Adrenal gland (tissue), 12 donors: Measurements from ENCODE around the gene CISTR. TPM values are rescaled to one million over a fixed set of nuclear protein-coding genes. Genes with fewer than 3 reads are reported as not detected.

ENCODE experiments used
- DNase-seq, 7 donors: peaks; one replicate each; pipeline ENCODE4 v3.0.0-alpha.2; 2019 to 2020
- H3K27ac ChIP-seq, 5 donors: fragments of 200-600 bp; sonication (generic) in 4 of 5; 1 replicate in 3 of 5; 2 replicates in 2 of 5; pipeline versions ENCODE4 v1.5.1 to v1.8.0; 2016 to 2020; ENCODE audit warnings: mild to moderate bottlenecking in 1 of 5
- H3K27me3 ChIP-seq: fragments of 200-600 bp; 2 replicates; pipeline ENCODE4 v1.8.0; 2021
- H3K36me3 ChIP-seq, 2 donors: fragments of 200-600 bp; replicated peaks in 1 of 2; 1 replicate in 1 of 2; 2 replicates in 1 of 2; pipeline versions ENCODE4 v1.5.1 to v1.8.0; 2018 to 2022
- H3K4me1 ChIP-seq, 2 donors: fragments of 200-600 bp; replicated peaks in 1 of 2; 1 replicate in 1 of 2; 2 replicates in 1 of 2; pipeline versions ENCODE4 v1.5.1 to v1.8.0; 2018 to 2021
- H3K4me3 ChIP-seq, 4 donors: fragments of 200-600 bp; sonication (generic) in 3 of 4; one replicate each; pipeline ENCODE4 v1.5.1; 2016 to 2018
- H3K9me3 ChIP-seq, 3 donors: fragments of 200-600 bp; sonication (generic) in 1 of 3; replicated peaks in 1 of 3; 1 replicate in 2 of 3; 2 replicates in 1 of 3; pipeline versions ENCODE4 v1.5.1 to v1.8.0; 2016 to 2021
- POLR2A ChIP-seq, 2 donors: fragments of 450-650 bp; IDR thresholded peaks; one replicate each; pipeline ENCODE4 v1.6.1; 2017; ENCODE audit warnings: antibody characterized with exemption in 2 of 2, mild to moderate bottlenecking in 2 of 2, moderate library complexity in 1 of 2
- whole genome bisulfite sequencing, 4 donors: extraction: QIAGEN DNeasy Blood & Tissue Kit in 2 of 4; methylation state at CpG; one replicate each; pipeline versions ENCODE4 v1.1.5 to v1.1.7; 2013 to 2017; 5-methylcytosine and 5-hydroxymethylcytosine counted together
- intact Hi-C, 2 donors: fragments of 100-400 bp; cut with DNase I; formaldehyde crosslinking; loops; one replicate each; pipeline versions ENCODE4 v1.14.1 to v1.15.0; 2022 to 2023
- polyA plus RNA-seq, 3 donors: library from polyadenylated mRNA; stranded (reverse); fragments of 200-250 nt in 2 of 3; fragments of 350-450 nt in 1 of 3; fragmentation: Illumina TruSeq in 1 of 3; extraction: RNeasy Lipid Tissue Mini Kit (QIAGEN cat#74804) in 1 of 3; gene quantifications; one replicate each; pipeline ENCODE4 v1.2.3, GENCODE V29; 2013 to 2014
- total RNA-seq, 9 donors: library from RNA; depleted of rRNA in 4 of 9; stranded (reverse); fragments of >200 nt in 4 of 9; fragments of 120-200 nt in 1 of 9; fragmentation: NEBNext Ultra II Directional in 1 of 9; extraction: Animal tissue kit (Norgen Biotek cat#: 25700) in 1 of 9; gene quantifications; one replicate each; pipeline versions ENCODE4 v1.1.0 to v1.2.4, GENCODE V29; 2013 to 2023
- TF ChIP-seq, protein P1 (sequence below), 6 experiments: fragments of 450-650 bp in 4 of 6; fragments of 200-600 bp in 2 of 6; sonication (generic) in 1 of 6; IDR thresholded peaks; 1 replicate in 5 of 6; 2 replicates in 1 of 6; pipeline versions ENCODE4 v1.5.1 to v1.8.0; 2016 to 2021; ENCODE audit warnings: antibody characterized with exemption in 6 of 6, mild to moderate bottlenecking in 2 of 6, moderate library complexity in 1 of 6
- donor health status: healthy with polysubstance abuse.
- donor health status: Bipolar disorder and iron deficiency.
- donor health status: DM: yes; HTN: yes; CAD: no.
- donor health status: DM: no; HTN: no; CAD: no.
- donor health status: DM: no; HTN: no; CAD: no.
- donor health status: DM: yes; HTN: yes; CAD: no.

The CISTR gene
- total and polyA plus RNA-seq, 12 donors = not detected

DNA sequence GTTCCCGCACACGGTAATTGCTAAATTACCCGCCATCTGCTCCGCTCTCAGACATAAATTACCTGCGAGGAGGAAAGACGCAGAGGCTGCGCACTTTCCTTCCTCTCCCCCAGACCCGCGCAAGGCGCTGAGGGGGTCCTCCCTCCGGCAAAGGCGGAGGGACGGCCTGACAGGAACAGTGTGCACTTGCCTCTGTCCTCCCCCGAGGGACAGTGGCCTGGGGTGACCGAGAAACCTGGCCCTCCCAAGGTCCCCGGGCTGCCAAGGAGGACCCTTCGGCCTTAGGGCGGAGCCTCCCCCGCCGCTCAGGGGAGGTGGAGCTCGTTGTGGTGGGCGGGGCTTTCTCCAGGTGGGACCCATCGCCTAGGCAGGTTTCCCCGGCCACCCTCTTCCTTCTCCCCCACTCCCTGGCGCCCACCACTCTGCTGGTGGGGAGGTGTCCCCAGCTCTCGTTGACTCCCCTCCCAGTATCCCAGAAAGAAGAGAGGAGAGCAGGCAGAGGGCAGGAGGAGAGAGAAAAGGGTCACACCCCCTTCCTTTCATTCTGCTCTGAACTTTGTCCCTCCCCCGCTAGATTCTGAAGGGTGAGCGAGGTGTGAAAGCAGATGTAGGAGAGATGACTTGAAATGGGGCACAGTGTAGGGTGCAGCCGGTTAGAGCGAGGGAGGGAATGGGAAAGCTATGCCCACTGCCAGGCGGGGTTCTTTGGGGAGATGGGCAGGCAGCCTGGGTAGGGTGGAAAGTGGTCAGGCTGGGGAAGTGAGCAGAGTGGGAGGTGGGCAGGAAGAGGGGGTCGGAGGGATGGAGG lies 13.2 kb downstream of the CISTR start:
- TF ChIP-seq, protein P1, sequence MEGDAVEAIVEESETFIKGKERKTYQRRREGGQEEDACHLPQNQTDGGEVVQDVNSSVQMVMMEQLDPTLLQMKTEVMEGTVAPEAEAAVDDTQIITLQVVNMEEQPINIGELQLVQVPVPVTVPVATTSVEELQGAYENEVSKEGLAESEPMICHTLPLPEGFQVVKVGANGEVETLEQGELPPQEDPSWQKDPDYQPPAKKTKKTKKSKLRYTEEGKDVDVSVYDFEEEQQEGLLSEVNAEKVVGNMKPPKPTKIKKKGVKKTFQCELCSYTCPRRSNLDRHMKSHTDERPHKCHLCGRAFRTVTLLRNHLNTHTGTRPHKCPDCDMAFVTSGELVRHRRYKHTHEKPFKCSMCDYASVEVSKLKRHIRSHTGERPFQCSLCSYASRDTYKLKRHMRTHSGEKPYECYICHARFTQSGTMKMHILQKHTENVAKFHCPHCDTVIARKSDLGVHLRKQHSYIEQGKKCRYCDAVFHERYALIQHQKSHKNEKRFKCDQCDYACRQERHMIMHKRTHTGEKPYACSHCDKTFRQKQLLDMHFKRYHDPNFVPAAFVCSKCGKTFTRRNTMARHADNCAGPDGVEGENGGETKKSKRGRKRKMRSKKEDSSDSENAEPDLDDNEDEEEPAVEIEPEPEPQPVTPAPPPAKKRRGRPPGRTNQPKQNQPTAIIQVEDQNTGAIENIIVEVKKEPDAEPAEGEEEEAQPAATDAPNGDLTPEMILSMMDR (IDR thresholded peaks at IDR 0.05) = no peak
- no peak for TF ChIP-seq POLR2A (IDR thresholded peaks at IDR 0.05)
- Histone ChIP-seq H3K27me3 (peaks cover 46% of the 10 kb centered on the region), H3K4me3 (no peak overlapping the region), H3K27ac (no peak overlapping the region), H3K36me3 (no peaks in the 10 kb centered on the region), H3K4me1 (no peaks in the 10 kb centered on the region), H3K9me3 (no peaks in the 10 kb centered on the region)
- DNase-seq = no peak
- WGBS, 4 donors = 12 to 21% (median 18%) methylated on average over 17 to 32 of the region's 32 CpGs
- intact Hi-C loops = no loop called here

DNA sequence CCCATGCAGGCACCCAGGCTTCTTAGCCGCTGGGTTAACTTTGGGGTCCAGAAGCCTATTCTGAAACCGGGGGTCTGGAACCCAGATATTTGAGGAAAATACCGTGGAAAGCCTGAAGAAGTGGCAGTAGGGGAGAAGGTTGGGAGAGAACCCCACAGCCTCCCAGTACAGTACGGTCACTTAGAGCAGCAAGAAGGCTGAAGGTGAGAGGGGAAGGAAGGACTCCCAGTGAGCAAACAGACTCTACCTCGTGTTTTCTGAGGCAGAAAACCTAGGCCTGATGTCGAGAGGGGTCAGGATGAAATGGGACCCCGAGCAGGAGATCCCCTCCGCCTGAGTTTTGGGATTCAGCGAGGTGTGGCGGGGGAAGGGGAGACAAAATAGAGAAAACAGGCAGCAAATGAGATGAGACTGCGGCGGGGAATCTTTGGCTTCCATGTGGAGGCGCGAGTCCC lies 13.8 kb downstream of the CISTR start:
- whole genome bisulfite sequencing, 4 donors = 51 to 65% (median 57%) methylated on average over 14 of the region's 14 CpGs
- DNase-seq = no peak
- H3K36me3 ChIP-seq = no peaks in the 10 kb centered on the region
- no peak overlapping the region for H3K4me3 ChIP-seq
- no peak for TF ChIP-seq POLR2A (IDR thresholded peaks at IDR 0.05)
- TF ChIP-seq, protein P1 (IDR thresholded peaks at IDR 0.05) = no peak
- intact Hi-C loops = no loop called here
- no peaks in the 10 kb centered on the region for H3K4me1 ChIP-seq
- no peak overlapping the region for H3K27ac ChIP-seq
- H3K27me3 ChIP-seq = peaks cover 45% of the 10 kb centered on the region
- no peaks in the 10 kb centered on the region for H3K9me3 ChIP-seq

DNA sequence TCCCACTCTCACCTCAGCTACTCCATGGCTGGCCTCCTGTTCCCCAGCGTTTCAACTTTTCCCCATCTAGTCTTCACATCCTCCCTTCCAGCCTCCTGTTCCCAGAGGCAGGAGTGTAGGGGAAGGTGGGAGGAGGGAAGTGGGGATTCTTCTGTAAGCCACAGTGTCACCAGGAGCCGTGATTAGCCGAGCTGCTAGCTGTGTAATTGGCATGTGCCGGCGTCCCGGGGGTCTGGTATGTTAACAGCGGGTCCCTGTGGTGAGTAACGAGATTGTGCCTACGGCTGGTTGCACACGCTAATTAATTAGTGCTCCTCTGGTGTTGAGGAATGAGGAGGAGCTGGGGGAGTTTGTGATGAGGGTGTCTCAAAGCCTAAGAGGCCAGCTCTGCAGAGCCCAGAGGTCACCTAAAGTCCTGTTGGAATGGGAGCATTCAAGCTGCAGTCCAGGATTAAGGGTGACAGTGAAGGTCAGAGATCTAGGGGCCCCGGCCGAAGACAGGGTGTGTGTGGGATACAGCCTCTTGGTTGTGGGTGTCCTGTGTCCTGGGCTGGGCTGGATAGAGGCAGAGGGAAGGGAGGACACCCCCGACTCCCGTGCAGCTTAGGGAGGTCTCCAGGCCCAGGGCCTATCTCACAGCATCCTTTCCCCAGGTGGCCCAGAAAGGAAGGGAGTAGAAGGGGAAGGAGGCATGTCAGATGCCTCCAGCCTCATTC lies 14.5 kb downstream of the CISTR start:
- Histone ChIP-seq H3K4me1 (no peaks in the 10 kb centered on the region), H3K4me3 (no peak overlapping the region), H3K27ac (no peak overlapping the region), H3K27me3 (peaks cover 40% of the 10 kb centered on the region), H3K9me3 (no peaks in the 10 kb centered on the region), H3K36me3 (no peaks in the 10 kb centered on the region)
- WGBS, 4 donors = 73 to 85% (median 77%) methylated on average over 14 of the region's 14 CpGs
- TF ChIP-seq POLR2A (IDR thresholded peaks at IDR 0.05) = no peak
- intact Hi-C loops = no loop called here
- no peak for DNase-seq

DNA sequence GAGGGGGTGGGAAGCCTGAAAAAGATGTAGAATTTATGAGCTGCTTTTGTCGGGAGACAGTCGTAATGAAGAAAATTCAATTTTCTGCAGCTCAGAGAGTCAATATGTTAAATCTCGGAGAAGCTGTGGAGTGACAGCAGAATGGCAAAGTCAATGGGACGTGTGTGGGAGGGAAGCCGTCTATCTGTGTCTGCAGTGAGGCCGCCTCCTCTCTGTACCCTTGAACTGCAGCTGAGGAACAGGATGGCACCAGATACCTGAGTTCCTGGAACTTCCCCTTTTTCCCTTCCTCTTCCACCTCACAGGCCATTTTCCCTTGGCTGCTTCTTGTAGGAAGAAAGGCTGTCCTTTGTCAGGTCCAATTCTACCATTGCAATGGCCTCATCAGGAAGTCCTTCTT lies 15.2 kb downstream of the CISTR start:
- TF ChIP-seq, protein P1 (IDR thresholded peaks at IDR 0.05) = no peak
- Histone ChIP-seq H3K4me3 (no peak overlapping the region), H3K9me3 (no peaks in the 10 kb centered on the region), H3K27ac (no peak overlapping the region), H3K36me3 (no peaks in the 10 kb centered on the region), H3K27me3 (peaks cover 40% of the 10 kb centered on the region), H3K4me1 (no peaks in the 10 kb centered on the region)
- intact Hi-C loops = no loop called here
- no peak for DNase-seq
- WGBS, 4 donors = 71 to 84% (median 79%) methylated on average over 6 of the region's 6 CpGs
